ENCODE results near the gene SLC24A4. TPM values are rescaled to one million over a fixed set of nuclear protein-coding genes. Genes with fewer than 3 reads are reported as not detected.

The SLC24A4 gene
- total and polyA plus RNA-seq, 4 donors = 0.47 to 2.4 (median 1.0) TPM

DNA sequence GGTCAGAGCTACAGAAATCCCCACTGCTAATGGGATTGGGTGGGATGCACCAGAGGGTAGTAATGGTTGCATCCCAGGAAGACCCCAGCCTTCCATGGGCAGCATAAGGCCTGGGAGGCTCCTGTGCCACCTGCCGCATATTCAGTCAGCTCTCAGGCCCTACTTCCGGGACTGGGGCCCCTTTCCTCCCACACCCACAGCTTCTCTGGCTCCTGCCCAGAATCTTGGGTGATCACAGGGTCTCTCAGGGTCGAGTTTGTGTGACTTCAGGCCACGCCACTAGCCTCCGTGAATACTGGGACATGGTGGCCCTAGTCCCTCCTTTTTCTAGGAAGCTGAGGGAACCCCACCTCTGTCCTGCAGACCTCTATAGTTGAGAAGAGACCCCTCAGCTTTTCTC is 123.8 kb downstream of the SLC24A4 start:
- Histone ChIP-seq H3K27me3 (ENCODE audit: control insufficient read depth in 3 of 3, insufficient read depth in 3 of 3, low read length in 2 of 3) (peaks cover 0 to 2% (median 0%) of the 10 kb centered on the region in 3 donors), H3K9me3 (ENCODE audit: control insufficient read depth in 4 of 4, insufficient read depth in 3 of 4, low read length in 3 of 4) (no peaks in the 10 kb centered on the region), H3K27ac (ENCODE audit: low read depth in 1 of 2, low read length in 1 of 2) (no peak overlapping the region), H3K9ac (ENCODE audit: insufficient read depth in 1 of 2, low read length in 2 of 2) (no peak overlapping the region), H3K4me3 (no peak overlapping the region), H3K4me1 (ENCODE audit: control insufficient read depth in 5 of 5, insufficient read depth in 5 of 5, low read length in 5 of 5) (peaks cover 0 to 3% (median 0%) of the 10 kb centered on the region in 5 donors), H3K36me3 (ENCODE audit: control insufficient read depth in 4 of 4, insufficient read depth in 4 of 4, low read length in 4 of 4) (no peaks in the 10 kb centered on the region)
- WGBS, 2 donors = 45 to 65% methylated on average over 5 of the region's 5 CpGs
- TF ChIP-seq, protein P1, sequence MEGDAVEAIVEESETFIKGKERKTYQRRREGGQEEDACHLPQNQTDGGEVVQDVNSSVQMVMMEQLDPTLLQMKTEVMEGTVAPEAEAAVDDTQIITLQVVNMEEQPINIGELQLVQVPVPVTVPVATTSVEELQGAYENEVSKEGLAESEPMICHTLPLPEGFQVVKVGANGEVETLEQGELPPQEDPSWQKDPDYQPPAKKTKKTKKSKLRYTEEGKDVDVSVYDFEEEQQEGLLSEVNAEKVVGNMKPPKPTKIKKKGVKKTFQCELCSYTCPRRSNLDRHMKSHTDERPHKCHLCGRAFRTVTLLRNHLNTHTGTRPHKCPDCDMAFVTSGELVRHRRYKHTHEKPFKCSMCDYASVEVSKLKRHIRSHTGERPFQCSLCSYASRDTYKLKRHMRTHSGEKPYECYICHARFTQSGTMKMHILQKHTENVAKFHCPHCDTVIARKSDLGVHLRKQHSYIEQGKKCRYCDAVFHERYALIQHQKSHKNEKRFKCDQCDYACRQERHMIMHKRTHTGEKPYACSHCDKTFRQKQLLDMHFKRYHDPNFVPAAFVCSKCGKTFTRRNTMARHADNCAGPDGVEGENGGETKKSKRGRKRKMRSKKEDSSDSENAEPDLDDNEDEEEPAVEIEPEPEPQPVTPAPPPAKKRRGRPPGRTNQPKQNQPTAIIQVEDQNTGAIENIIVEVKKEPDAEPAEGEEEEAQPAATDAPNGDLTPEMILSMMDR (IDR thresholded peaks at IDR 0.05; ENCODE audit: control extremely low read depth, extremely low read depth) = no peak
- ATAC-seq (ENCODE audit: insufficient read depth, low FRiP score) = no peak
- DNase-seq = no peak

DNA sequence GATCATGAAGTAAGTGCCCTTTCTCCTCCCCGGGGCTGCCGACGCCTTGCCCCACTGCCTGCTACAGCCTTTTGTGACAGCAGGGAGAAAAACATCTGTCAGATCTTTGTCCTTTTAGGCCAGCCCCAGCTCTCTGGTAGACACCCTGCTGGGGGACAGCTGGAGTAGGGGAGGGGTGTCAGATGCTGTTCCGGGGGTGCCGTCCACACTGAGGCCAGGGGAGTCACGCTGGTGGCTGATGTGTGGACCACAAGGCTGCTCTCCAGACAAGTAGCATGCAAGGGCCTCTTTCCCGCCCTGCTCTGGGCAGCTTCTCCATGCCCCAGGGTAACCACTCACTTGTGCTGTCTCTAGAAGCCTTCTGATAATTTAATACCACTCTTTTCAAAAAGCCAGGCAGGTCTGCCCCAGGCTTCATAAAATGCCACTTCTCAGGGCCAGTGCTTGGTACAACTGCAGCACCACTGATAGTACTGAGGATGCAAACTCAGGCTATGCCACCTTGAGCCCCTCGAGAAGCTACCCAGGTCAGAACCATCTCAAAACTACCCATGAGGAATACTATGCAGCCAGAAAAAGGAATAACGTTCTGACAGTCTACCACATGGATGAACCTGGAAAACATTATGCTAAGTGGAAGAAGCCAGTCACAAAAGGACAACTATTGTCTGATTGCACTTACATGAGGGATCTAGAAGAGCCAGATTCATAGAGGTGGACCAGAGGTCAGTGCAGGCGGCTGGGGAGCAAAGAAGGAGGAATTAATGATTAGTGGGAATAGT is 124.6 kb downstream of the SLC24A4 start:
- Histone ChIP-seq H3K9ac (ENCODE audit: insufficient read depth in 1 of 2, low read length in 2 of 2) (no peak overlapping the region), H3K9me3 (ENCODE audit: control insufficient read depth in 4 of 4, insufficient read depth in 3 of 4, low read length in 3 of 4) (no peaks in the 10 kb centered on the region), H3K4me1 (ENCODE audit: control insufficient read depth in 5 of 5, insufficient read depth in 5 of 5, low read length in 5 of 5) (peaks cover 0 to 3% (median 0%) of the 10 kb centered on the region in 5 donors), H3K4me3 (no peak overlapping the region), H3K27me3 (ENCODE audit: control insufficient read depth in 3 of 3, insufficient read depth in 3 of 3, low read length in 2 of 3) (peaks cover 0 to 2% (median 0%) of the 10 kb centered on the region in 3 donors), H3K27ac (ENCODE audit: low read depth in 1 of 2, low read length in 1 of 2) (no peak overlapping the region), H3K36me3 (ENCODE audit: control insufficient read depth in 4 of 4, insufficient read depth in 4 of 4, low read length in 4 of 4) (no peaks in the 10 kb centered on the region)
- ATAC-seq (ENCODE audit: insufficient read depth, low FRiP score) (no peak), DNase-seq (no peak)
- TF ChIP-seq, protein P1 (IDR thresholded peaks at IDR 0.05; ENCODE audit: control extremely low read depth, extremely low read depth) = no peak
- WGBS, 2 donors = 94 to 98% methylated on average over 10 of the region's 10 CpGs

DNA sequence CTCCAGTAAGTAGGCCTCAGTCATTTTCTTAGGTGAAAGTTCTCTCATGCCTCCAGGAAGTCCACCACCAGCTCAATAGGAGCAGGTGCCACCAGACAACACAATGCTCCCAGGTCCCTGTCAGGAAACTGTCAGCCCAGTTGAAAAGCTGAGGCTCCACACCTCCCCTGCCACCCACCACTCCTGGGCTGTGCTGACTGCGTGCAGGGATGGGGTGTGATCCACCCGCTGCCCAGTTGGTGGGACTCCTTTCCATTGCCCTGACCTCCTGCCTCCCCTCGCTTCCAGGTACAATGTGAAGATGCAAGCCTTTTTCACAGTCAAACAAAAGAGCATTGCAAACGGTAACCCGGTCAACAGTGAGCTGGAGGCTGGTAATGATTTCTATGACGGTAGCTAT is 125.8 kb downstream of the SLC24A4 start:
- no peak for ATAC-seq (ENCODE audit: insufficient read depth, low FRiP score)
- no peaks in the 10 kb centered on the region for H3K36me3 ChIP-seq (ENCODE audit: control insufficient read depth in 4 of 4, insufficient read depth in 4 of 4, low read length in 4 of 4)
- no peak overlapping the region for H3K27ac ChIP-seq (ENCODE audit: low read depth in 1 of 2, low read length in 1 of 2)
- peaks cover 0 to 2% (median 0%) of the 10 kb centered on the region in 3 donors for H3K27me3 ChIP-seq (ENCODE audit: control insufficient read depth in 3 of 3, insufficient read depth in 3 of 3, low read length in 2 of 3)
- peaks cover 0 to 3% (median 0%) of the 10 kb centered on the region in 5 donors for H3K4me1 ChIP-seq (ENCODE audit: control insufficient read depth in 5 of 5, insufficient read depth in 5 of 5, low read length in 5 of 5)
- TF ChIP-seq, protein P1 (IDR thresholded peaks at IDR 0.05; ENCODE audit: control extremely low read depth, extremely low read depth) = no peak
- no peak overlapping the region for H3K4me3 ChIP-seq
- no peak for DNase-seq
- no peak overlapping the region for H3K9ac ChIP-seq (ENCODE audit: insufficient read depth in 1 of 2, low read length in 2 of 2)
- 87 to 91% methylated on average over 6 of the region's 6 CpGs for WGBS, 2 donors
- H3K9me3 ChIP-seq (ENCODE audit: control insufficient read depth in 4 of 4, insufficient read depth in 3 of 4, low read length in 3 of 4) = no peaks in the 10 kb centered on the region

Data from lung (tissue), 12 donors.